GM18508 (cell line): ENCODE measurements around the gene SMARCE1.

Experiments used
- ATAC-seq: cut with Tn5 transposase; IDR thresholded peaks from one replicate; pipeline ENCODE4 v1.9.1; 2021; ENCODE audit warnings: moderate number of reproducible peaks; ENCODE audit not compliant: insufficient read depth, unreplicated experiment

SMARCE1 gene

GRCh38 chr17:40646791-40647623 lies 611 bp downstream of the SMARCE1 start:
- ATAC-seq = no peak

- ATAC-seq = no peak
Measured at GRCh38 chr17:40645943-40646342, 1.7 kb downstream of the SMARCE1 start.

- ATAC-seq = no peak
Measured at GRCh38 chr17:40645291-40645690, 2.3 kb downstream of the SMARCE1 start.

GRCh38 chr17:40637931-40638330 lies 9.7 kb downstream of the SMARCE1 start:
- ATAC-seq = no peak

GRCh38 chr17:40633871-40634270 lies 13.7 kb downstream of the SMARCE1 start:
- ATAC-seq = no peak

- ATAC-seq = no peak
Measured at GRCh38 chr17:40632216-40632615, 15.4 kb downstream of the SMARCE1 start.

- ATAC-seq = no peak
Measured at GRCh38 chr17:40629842-40630241, 17.8 kb downstream of the SMARCE1 start.

- no peak for ATAC-seq
Measured at GRCh38 chr17:40625311-40625710, 22.3 kb downstream of the SMARCE1 start.

GRCh38 chr17:40623419-40624210 lies 24.0 kb downstream of the SMARCE1 start:
- ATAC-seq = no peak

GRCh38 chr17:40622509-40622928 lies 25.1 kb downstream of the SMARCE1 start:
- ATAC-seq = no peak

GRCh38 chr17:40621578-40621977 lies 26.0 kb downstream of the SMARCE1 start:
- no peak for ATAC-seq

GRCh38 chr17:40621019-40621418 lies 26.6 kb downstream of the SMARCE1 start:
- ATAC-seq = no peak

GRCh38 chr17:40618754-40619625 lies 28.6 kb downstream of the SMARCE1 start:
- ATAC-seq = no peak

GRCh38 chr17:40617678-40618240 lies 29.9 kb downstream of the SMARCE1 start:
- no peak for ATAC-seq

- no peak for ATAC-seq
Measured at GRCh38 chr17:40616592-40616991, 31.0 kb downstream of the SMARCE1 start.

- ATAC-seq = no peak
Measured at GRCh38 chr17:40615841-40616476, 31.7 kb downstream of the SMARCE1 start.

GRCh38 chr17:40615068-40615840 lies 32.4 kb downstream of the SMARCE1 start:
- ATAC-seq = no peak

- no peak for ATAC-seq
Measured at GRCh38 chr17:40614431-40615067, 33.1 kb downstream of the SMARCE1 start.
